SIG-M5 (cell line): ENCODE data around the gene NUDT15.
"Not testable (repeated sequence)": the region's sequence is repeated elsewhere in the genome, so short reads cannot be mapped to it uniquely, and the experiment has no call there.

Source experiments
- DNase-seq: peaks from one replicate; lab custom pipeline; 2025; lab: John Stamatoyannopoulos, UW

The NUDT15 gene

DNA sequence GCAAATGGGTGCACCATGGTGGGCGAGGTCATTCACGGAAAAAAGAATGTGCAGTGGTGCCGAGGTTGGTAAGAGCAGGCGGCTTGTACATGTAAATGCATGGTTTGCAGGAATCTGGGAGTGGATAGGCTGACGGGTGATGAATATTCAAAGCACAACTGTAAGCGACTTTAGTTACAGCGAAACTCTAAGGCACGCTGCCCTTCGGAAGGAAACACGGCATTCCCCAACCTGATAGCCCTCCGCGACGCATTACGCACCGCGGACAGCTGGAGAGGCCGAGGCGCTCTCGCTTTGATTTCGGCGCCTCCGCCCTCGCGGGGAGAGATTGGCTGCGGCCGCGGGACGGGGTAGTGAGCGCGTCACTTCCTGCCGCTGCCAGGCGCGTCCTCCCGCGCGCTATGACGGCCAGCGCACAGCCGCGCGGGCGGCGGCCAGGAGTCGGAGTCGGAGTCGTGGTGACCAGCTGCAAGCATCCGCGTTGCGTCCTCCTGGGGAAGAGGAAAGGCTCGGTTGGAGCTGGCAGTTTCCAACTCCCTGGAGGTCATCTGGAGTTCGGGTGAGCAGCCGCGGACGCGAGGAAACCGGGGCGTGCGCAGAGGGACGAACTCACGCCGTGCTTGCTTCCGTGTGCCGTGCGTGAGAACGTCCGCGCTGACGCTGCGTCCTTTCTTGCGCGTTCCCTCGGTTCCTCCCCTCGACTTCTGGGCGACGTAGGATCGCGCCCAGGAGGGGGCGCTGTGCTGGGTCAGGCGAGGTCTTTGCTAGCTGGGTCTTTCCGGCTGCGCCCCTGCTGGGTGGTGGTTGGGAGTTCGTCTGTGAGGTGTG lies at the start of gene NUDT15:
TSS of gene NUDT15 (plus strand) at position 381 of the 828 bp plus-strand sequence. CDS start at position 402, 21 bp downstream.
- peak; percentile 75 for DNase-seq

DNA sequence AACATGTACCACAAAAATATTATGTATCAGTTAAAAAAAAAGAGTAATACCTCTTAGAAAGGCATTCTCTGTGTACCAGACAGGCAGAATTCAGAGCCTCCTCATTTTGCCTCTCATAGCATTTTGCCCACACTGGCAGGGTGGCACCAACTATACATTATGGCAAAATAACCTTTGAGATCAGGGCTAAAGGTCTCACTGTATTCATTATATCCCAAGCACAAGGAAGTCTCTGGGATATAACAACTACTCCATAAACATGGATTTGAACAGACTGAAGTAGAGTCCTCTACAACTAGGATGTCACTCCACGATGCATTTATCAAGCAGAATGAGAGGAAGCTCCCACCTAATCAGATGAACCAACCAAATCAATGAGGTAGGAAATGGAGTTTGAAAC lies 47.1 kb upstream of the NUDT15 start:
- no peak for DNase-seq

DNA sequence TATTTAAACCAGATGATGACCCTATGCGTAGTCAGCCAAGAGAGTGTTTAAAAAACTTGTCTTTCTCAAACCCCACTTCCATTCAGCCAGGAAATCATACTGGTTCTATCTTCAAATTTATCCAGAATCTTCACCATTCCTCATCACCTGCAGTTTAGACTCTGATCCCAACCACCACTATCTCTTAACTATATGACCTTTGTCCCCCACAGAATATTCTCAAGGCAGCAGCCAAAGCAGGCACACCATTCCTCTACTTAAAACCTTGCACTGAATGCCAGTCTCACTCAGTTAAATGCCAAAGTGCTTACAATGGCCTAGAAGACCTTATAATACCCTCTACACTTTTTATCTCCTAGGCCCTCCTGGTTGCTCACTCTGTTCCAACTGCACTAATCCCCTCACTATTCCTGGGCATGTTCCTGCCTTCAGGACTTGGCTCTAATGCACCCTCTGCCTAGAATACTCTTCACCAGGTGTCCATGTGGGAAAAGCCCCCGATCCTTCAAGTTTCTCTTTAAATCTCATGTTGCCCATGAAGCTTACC lies 46.5 kb upstream of the NUDT15 start:
- no peak for DNase-seq

DNA sequence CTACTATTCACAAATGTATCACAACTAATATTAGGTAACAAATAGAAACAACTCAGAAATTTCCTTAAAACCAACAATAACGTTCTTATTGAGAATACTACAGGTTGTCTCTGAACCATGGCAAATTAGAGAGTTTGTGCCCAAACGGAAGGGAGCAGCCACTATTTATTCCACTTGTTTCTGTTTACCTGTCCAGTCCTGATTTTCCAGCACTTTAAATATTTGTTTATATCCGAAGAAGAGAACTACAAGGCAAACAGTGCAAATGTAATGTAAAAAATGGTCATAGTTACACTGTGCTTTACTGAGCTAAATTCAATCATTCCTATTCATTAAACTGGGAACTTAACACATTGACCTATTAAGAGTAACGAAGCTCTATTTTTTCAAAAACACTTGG lies 45.7 kb upstream of the NUDT15 start:
- DNase-seq: no peak

DNA sequence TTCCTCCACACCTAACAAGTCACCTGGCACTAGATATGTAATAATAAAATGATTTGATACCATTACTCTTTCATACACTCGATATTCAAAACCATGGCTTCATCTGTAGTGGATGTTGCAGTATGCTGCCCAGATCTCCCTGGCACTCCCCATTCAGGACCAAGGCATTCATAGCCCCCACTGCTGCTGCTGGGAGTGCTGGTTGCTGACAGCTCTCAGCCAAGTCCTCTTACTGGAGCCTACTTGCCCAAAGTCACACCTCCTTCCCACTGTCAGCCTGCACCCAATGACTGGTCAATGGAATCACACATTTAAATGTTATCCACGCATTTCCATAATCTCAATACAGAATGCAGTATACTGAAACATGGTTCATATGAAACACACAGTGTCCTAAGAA lies 40.1 kb upstream of the NUDT15 start:
- no peak for DNase-seq

DNA sequence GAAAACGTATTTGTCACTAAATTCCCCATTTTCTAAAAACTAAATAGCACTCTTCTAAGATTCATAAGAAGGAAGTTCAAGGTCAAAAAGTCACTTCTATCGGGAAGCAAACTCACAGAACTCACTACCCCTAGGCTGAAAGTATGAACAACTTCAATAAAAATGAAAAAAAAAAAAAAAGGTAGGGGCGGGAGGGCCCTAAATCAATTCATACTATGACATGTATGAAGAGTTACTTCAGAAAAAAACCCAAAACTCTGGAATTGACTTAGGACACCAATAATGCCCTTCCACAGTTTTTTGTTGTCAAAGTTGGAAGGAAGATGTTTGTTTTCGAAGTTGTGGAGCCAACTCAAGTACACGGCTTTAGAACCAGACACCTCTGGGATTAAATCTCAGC lies 37.6 kb upstream of the NUDT15 start:
- DNase-seq: no peak

DNA sequence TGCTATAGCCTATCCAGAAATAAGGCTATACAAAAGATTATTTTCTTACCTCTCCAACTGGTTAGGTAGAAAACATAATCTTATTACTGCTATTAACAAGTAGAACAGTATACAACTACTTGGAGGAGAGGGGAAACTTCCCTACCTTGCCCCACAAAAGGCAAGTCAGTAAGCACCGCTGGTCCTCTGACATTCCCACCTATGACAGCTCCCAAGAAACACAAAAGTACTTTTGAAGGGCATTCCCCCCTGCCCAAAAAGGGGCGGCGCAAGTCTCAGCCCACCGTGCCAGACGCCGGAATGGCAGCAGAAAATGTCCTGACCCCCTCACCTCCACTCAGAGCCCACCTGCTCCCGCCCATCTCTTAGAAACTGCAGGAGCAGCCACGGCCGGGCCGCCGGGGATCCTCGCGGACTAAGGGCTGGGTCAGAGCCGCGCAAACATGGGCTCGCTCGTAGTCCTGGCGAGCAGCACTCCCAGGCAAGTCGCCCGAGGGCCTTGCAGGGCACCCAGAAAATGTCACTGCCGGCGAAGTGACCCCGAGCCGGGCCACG lies 36.9 kb upstream of the NUDT15 start:
- no peak for DNase-seq

DNA sequence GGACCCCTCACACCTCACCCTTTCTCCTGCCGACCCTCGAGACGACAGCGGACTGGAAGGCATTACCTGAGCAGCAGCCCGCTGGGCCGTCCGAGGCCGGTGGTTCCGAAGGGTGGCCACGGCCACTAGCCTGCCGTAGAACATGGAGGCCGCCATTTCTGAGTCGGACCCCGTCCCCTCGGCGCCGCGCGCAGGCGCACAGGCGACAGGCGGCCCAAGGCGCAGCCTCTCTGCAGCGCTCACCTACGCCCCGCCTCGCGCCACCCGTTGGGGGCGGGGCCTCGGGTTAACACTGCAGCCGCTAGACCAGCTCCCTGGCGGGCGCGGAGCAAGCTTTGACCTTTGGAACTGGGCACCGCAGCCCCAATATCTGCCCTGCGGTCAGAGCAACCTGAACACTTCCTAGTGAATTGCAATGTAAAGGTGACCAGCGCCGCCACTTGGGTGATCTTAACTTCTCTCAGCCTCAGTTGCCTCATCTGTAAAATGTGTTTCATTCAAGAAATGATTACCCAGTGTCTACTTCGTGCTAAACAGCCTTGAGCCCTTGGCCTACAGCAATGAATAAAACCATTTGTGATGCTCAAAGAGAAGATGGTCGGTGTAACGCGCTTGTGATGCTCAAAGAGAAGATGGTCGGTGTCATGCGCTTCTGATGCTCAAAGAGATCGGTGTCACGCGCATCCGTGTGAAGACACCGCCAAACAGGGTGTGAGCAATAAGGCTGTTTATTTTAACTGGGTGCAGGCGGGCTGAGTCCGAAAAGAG lies 36.2 kb upstream of the NUDT15 start, which contains the start of gene SUCLA2:
TSS of gene SUCLA2 (minus strand) at position 160 of the 768 bp plus-strand sequence. CDS start at position 156, 4 bp downstream.
- peak; percentile 21 for DNase-seq

DNA sequence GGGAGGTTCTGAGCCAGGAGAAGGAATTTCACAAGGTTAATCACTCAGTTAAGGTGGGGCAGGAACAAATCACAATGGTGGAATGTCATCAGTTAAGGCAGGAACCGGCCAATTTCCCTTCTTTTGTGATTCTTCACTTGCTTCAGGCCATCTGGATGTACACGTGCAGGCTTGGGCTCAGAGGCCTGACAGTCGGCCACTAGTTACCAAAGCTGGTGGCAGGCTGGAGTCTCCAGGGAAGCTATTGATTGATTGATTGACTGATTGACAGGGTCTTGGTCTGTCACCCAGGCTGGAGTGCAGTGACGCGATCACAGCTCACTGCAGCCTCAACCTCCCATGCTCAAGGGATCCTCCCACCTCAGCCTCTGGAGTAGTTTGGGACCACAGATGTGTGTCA lies 35.5 kb upstream of the NUDT15 start:
- DNase-seq: not testable (repeated sequence)

DNA sequence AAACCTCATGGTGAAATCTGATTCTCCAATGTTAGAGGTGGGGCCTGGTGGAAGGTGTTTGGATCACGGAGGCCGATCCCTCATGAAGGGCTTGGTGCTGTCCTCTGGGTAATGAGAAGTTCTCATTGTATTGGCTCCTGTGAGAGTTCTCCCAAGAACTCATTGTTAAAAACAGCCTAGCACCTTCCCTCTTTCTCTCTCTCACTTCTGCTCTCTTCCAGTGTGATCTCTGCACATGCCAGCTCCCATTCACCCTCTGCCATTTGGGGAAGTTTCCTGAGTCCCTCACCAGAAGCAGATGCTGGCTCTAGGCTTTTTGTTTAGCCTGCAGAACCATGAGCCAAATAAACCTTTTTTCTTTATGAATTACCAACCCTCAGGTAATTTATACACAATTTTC lies 33.3 kb upstream of the NUDT15 start:
- DNase-seq: no peak

DNA sequence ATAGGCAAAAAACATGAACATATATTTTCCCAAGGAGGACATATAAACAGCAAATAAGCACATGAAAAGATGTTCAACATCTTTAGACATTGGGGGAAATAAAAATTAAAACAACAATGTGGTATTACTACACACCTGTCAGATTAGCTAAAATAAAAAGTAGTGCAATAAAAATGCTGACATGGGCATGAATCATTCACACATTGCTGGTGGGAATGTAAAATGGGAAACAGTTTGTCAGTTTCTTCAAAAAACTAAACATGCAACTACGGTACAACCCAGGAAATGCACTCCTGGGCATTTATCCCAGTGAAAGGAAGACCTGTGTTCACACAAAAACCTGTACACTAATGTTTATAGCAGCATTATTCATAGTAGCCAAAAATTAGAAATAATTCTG lies 31.1 kb upstream of the NUDT15 start:
- DNase-seq: no peak

DNA sequence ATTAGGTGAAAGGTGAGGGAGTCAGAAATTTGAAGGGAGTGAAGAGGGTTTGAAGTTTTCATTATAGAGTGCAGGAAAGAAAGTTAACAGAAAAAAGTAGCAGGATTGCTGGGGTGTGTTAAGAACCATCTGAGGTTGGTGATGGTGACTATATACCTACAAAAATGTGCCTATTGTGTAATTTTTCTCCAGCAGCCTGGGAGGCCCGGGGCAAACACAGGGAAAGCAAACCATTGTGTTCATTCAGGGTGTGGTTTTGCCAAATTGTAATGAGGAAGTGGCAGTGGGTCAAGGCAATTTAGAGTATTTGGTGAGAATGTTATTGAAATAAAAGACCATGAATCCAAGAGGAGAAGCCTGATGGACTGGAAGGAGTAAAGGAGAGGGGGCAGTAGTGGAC lies 28.2 kb upstream of the NUDT15 start:
- peak; percentile 53 for DNase-seq

DNA sequence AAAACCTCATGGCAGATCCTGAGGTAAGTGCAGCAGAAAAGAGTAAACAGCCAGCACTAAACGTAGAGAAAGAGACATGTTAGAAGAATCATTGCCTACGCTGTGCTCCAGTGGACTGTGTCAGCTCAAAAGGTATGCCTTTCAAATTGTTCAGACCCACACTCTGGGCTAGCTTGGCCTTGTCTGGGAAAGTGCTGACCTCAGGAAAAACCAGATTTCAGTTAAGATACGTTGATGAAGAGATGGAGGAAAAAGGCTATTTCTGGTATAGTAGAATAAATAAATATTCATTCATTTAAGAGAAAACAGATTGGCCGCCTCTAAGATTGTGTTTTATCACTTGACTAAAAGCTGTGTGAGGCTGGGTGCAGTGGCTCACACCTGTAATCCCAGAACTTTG lies 26.8 kb upstream of the NUDT15 start:
- no peak for DNase-seq

DNA sequence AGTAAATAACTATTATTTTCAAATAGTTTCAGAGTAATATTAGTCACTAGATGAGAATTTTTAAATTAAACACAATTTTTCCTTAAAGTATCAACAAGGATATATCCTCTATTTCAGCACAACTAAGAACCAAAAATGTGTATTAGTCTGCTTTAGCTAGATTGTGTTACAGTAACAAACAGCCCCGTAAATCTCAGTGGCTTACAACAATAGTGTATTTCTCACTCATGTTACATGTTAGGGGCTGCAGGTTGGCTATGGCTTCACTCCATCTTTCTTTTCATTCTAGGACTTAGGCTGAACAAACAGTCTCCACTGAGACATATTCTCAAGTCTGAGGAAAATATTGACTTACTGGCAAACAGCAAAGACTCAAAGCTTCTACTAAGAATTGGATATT lies 24.9 kb upstream of the NUDT15 start:
- DNase-seq: no peak

DNA sequence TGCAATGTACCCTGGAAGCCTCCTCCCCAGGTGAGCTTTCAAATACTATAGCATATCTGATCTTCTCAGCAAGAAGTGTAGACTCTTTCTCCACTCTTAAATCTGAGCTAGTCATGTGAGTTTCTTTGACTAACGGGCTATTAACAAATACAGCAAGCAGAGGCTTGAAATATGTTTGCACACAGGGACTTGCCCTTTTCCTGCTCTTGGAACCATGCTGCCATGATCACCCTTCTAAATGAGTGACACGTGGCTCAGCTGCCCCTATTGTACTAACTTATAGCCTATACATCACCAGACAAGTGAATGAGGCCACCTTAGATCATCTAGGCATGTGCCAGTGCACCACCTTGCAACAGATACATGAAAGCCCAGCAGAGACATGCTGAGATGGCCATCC lies 23.2 kb upstream of the NUDT15 start:
- no peak for DNase-seq

DNA sequence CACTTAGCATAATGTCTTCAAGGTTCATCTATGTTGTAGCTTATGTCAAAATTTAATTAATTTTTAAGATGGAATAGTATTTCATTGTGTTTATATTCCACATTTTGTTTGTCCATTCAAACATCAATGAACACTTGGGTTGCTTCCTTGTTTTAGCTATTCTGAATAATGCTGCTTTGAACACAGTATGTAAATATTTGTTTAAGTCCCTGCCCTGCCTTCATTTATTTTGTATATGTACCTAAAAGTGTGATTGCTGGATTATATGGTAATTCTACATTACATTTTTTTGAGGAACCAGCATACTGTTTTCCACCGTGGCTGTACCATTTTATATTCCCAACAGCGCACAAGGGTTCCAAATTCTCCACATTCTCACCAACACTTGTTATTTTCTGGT lies 18.9 kb upstream of the NUDT15 start:
- DNase-seq: no peak

DNA sequence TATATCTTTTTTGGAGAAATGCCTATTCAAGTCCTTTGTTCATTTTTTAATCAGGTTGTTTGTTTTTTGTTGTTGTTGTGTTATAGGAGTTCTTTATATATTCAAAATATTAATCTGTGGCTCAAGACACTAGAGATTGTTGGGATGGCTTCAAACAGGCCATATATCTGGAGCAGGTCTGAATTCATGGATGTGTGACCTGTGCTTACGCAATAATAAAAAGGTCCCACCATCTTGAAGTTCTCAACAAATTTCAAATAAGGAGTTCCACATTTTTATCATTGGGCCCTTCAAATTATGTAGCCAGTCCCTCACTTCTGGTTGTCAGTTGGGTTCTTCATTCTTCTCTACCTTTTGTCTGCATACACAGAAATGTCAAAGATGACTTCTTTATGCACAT lies 17.7 kb upstream of the NUDT15 start:
- DNase-seq: no peak

DNA sequence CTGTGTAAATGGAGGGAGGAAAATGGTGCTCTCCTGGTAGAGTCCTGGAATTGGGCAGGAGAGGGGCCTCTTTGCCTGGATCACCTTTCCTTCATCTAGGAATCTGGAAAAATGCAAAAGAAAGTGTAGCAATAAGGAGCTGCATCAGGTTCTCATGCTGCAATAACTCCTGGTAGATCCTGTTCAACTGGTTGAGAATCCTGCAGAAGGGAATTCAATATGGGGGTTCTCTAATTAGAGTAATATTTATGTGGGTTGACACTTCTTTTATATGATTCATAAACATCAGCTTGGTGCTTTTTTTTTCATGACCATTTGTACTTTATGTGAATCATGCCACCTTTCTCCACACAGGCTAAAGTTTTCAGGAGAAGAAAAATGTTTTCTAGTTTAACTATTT lies 9.5 kb upstream of the NUDT15 start:
- DNase-seq: no peak

DNA sequence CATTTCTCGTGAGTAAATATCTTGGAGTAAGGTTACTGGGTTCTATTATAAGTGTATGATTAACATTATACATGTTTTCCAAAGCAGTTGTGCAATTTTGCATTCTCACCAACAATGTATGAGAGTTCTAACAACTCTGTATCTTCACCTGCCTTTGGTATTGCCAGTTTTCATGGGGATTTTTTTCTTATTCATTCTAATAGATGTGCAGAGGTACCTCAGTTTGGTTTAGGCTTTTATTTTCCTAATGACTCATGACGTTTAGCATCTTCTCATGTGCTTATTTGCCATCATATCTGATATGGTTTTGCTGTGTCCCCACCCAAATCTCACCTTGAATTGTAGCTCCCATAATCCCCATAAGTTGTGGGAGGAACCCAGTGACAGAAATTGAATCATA lies 7.7 kb upstream of the NUDT15 start:
- DNase-seq: no peak

DNA sequence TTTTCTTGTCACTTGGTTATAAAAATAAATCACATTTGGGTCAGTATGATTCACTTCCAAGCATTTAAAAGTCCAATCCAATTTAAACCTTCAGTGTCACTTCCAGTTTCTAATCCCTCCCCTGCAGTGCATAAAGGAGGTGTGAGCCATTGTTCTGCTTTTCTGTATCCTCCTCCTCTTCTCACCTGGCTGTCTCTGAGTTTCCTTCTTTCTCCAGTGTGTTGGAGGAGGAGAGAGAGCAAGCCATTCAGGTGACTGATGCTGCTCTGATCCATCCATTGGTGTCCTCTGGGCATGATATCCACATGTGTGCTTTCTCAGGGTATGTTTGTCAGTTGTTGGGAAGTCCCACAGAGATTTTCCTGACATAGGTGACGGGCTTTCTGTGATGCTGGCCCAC lies 1.2 kb downstream of the NUDT15 start:
- no peak for DNase-seq

DNA sequence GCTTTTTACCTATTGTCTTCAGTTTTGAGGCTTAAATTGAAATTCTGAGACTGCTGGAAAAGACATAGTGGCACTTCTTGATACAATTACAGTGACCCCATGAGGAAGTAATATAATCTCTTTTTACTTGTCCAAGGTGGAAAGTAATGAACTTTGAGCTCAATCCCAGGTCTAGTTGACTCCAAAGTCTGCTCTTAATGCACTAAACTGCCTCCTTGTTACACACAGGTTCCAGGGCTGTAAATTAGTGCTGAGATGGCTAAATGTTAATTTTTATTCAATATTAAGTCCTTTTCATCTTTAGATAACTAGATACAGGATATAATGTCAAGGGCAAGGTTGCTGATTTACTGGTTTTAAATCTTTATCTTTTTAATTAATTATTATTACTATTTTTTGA lies 2.5 kb downstream of the NUDT15 start:
- no peak for DNase-seq

DNA sequence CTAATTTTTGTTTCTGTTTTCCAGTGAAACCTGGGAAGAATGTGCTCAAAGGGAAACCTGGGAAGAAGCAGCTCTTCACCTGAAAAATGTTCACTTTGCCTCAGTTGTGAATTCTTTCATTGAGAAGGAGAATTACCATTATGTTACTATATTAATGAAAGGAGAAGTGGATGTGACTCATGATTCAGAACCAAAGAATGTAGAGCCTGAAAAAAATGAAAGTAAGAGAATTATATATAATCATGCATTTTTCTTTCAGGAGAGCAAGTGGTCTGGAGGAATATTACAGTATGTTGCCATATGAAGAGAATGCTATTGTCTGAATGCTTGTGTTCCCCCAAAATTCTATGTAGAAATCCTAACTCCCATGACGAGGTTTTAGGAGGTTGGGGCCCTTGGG lies 3.4 kb downstream of the NUDT15 start:
- no peak for DNase-seq

DNA sequence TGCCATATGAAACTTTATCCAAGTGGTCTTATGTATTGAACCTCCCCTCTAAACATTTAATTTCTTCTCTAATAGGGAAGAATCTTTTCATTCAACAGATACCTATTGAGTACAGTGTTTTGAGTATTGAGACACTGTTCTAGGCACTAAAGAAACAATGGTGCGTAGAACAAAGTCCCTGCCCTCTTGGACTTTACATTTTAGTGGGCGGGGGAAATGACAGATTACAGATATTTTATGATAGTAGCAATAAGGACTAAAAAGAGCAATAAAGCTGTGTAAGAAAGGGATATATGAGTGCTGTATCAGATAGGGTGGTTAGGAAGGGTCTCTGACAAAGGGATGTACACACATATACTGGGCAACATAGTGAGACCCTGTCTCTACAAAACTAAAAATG lies 5.4 kb downstream of the NUDT15 start:
- DNase-seq: no peak
